ENCODE measurements around the gene PTP4A2.

PTP4A2 gene

GRCh38 chr1:31938184-31938975, at the start of gene PTP4A2:
PTP4A2 (minus strand) TSS chr1:31938368; CDS start chr1:31919065, 19,303 bp downstream.
- DNase-seq (ENCODE audit: low read depth in 2 of 2) = peak; percentile 34 to 67

DNA sequence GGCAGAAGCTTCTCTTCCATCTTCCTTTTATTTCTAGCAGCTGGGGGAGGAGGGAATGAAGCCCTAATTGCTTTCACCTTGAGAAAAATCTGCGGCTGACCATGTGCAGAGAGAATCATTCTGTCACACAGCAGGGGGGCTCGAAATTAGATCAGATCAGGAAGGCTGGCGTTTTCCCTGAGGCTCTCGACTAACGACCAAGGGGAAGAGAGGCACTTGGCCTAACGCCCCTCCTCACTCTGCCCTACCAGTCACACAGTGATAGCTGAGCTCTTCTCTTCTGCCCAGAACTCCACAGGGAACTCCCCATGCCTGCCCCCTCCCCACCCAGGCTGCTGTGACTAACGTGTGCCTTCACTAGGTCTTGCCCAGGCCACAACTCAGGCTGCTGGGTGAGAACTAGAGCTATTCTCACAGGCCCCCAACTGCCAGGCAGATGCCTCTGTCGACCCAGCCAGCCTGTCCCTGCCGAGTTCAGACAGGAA, 49.0 kb upstream of the PTP4A2 start:
- DNase-seq (ENCODE audit: low read depth in 2 of 2) = no peak

- no peak for DNase-seq (ENCODE audit: low read depth in 2 of 2)
Measured at GRCh38 chr1:31985430-31985829, 47.3 kb upstream of the PTP4A2 start.

- peak in 1 of 2 donors; percentile 14 for DNase-seq (ENCODE audit: low read depth in 2 of 2)
Measured at GRCh38 chr1:31984419-31985347, 46.5 kb upstream of the PTP4A2 start.

GRCh38 chr1:31981972-31982371, 43.8 kb upstream of the PTP4A2 start:
- no peak for DNase-seq (ENCODE audit: low read depth in 2 of 2)

DNA sequence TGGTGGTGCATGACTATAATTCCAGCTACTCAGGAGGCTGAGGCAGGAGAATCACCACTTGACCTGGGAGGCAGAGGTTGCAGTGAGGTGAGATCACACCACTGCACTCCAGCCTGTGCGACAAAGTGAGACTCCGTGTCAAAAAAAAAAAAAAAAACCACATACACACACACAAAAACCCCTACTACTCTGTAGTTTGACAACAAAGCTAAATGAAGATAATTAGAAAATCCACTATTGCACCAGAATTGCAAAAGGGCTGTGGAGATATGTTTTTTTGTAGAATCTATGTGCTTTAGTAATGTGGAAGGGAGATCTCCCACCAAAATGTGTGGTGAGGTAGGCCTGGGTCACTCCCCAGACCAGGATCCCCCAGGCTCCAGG, 43.3 kb upstream of the PTP4A2 start:
- no peak for DNase-seq (ENCODE audit: low read depth in 2 of 2)

DNA sequence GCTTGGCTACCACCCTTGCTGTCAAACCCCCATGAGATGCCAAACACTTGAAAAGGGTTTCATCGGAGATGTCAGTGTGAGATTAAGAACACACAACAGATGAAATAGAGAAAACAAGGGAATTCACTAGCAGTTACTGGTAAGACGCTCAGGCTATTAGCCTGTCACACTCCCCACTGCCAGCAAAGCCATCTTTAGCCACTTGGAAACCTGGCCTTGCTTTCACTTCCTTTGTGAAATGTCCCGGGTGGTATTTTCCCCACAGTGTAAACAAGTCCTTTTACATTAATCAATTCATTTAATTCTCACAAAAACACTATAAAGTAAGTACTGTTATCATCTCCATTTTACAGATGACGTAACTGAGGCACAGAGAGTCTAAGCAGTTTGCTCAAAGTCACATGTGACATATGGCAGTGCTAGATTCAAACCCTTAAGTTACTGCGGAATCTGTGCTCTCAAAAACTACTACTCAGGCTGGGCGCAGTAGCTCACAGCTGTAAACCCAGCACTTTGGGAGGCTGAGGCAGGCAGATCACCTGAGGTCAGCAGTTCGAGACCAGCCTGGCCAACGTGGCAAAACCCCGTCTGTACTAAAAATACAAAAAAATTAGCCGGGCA, 42.8 kb upstream of the PTP4A2 start:
- DNase-seq (ENCODE audit: low read depth in 2 of 2) = no peak

GRCh38 chr1:31978843-31979400, 40.8 kb upstream of the PTP4A2 start:
- no peak for DNase-seq (ENCODE audit: low read depth in 2 of 2)

GRCh38 chr1:31977385-31978131, 39.4 kb upstream of the PTP4A2 start:
- no peak for DNase-seq (ENCODE audit: low read depth in 2 of 2)

GRCh38 chr1:31976401-31976800, 38.2 kb upstream of the PTP4A2 start:
- no peak for DNase-seq (ENCODE audit: low read depth in 2 of 2)

DNA sequence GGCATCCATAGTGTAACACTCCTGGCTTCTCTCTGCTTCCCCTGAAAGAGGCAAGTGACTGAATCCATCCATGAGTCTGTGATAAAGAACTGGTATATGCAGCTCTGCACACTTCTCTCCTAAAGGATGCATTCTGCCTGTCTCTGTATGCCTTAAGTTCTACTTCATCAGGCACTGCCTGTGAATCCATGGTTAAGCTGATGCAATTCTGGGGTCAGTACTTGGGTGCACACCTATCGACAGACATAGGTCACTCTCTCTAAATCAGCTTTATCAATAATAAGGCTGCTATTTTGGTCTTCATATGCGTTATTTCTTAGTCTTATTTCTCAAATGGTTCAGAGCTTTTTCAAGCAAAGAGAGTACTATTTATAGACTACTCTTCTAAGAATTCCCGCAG, 32.7 kb upstream of the PTP4A2 start:
- DNase-seq (ENCODE audit: low read depth in 2 of 2) = no peak

- no peak for DNase-seq (ENCODE audit: low read depth in 2 of 2)
Measured at GRCh38 chr1:31961536-31961935, 23.4 kb upstream of the PTP4A2 start.

DNA sequence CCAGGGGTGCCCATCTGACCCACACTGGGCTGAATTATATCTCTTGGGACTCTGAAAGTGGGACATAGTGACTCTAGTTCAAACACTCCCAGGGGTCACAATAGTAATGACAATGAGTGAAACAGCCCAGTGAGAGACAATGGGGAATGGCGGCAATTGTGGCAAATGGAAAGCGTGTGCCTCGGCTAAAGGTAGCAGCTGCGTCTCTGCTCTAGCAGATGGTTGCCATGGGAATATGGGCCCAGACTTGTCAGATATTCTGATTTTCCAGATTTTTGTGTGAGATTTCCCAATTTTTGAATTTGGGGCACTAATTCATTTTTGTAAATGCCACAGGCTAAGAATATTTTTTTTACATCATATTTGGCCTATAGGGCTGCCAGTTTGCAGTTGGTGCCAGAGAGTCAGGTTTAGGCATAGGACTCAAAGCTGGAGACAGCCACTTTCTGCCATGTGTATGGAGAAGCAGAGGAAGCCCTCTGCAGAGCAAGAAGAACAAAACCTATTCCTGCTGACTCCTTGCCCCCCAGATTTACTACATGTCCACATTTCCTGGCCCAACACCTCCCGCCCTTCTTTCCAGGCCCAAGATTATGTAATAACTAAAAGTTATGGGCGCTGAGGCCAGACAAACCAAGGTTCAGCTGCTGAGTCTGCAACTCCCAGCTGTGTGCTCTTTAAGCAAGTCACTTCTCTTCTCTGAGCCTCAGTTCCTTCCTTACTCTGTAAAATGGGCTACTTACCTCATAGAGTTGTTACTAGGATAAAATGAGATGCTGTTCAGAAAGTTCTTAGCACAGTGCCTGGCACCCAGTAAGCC, 21.6 kb upstream of the PTP4A2 start:
- DNase-seq (ENCODE audit: low read depth in 2 of 2) = no peak

DNA sequence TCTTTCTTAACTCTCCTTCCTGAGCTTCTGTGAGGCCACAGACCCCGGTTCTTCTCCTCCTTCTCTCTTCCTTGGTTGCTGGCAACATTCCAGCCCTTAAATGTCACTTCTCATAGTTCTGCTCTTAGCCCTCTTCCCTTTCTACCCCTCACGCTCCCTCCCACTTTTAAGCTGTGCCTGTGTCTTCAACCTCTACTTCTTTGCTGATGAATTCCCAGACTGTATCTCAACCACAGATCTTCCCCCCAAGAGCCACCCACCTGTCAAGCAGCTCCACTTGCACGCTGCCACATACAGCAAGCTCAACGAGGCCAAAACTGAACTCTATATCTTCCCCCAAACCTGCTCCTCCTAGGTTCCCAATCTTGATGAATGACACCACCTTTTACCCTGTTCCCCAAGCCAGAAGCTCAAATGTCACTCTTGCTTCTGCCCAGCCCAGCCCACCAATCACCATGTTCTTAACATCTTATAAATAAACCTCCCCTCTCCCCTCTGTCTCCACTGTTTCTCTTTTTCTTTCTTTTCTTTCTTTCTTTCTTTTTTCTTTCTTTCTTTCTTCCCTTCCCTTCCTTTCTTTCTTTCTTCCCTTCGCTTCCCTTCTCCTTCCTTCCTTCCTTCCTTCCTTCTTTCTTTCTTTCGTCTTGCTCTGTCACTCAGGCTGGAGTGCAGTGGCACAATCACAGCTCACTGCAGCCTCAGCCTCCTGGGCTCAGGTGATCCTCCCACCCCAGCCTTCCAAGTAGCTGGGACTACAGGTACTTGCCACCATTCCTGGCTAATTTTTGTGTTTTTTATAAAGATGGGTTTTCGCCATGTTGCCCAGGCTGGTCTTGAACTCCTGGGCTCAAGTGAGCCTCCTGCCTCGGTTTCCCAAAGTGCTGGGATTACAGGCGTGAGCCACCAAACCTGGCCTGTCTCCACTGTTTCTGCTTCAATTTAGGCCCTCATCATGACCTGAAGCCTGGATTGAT, 19.8 kb upstream of the PTP4A2 start:
- no peak for DNase-seq (ENCODE audit: low read depth in 2 of 2)

DNA sequence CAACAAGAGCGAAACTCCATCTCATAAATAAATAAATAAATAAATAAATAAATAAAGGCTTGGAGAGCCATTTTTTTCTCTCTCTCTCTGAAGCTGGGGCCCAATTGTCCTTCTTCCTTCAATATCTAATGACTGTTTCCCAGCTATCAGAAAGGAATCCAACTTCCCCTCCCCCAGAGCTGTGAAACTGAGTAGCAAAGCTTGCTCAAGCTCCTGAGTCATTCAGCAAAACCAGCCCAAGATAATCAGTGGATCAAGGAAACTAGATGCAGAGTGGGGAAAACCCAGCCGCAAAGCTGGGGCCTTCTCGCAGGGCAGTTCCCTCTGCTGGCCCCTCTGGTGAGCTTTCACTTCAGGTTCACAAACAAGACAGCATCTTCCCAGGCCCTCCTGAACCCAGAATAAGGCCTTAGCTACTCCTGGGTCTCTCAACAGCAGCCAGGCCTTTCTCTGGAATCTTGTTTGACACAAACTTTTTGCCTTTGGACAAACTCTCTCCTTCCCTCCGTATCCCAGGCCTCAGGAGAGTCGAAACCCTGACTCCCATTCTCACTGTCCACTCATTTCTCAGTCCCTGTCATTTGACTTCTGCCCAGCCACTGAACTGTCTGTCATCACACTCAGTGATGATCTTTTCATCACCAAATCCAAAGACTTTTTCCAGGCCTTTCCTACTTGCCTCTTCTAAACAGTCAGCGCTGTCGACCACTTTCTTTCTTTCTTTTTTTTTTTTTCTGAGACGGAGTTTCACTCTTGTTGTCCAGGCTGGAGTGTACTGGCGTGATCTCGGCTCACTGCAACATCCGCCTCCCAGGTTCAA, 18.0 kb upstream of the PTP4A2 start:
- peak; percentile 47 to 52 for DNase-seq (ENCODE audit: low read depth in 2 of 2)

- no peak for DNase-seq (ENCODE audit: low read depth in 2 of 2)
Measured at GRCh38 chr1:31954607-31955283, 16.6 kb upstream of the PTP4A2 start.

DNA sequence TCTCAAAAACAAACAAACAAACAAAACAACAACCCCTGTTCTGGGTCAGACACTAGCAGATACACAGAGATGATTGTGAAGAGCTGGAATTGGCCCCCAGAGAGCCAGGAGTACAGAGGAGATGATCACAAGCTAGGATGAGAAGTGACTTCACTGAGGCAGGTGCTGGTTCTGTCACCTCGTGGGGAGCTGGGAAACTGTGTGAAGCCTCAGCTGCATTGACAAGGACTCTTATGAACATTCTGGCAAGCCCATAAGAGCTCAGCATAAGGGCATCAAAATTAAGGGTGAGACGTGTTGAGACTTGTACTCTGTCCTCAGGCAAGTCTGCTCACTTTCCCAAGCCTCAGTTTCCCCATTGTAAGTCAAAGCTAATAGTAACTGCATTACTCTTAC, 14.7 kb upstream of the PTP4A2 start:
- no peak for DNase-seq (ENCODE audit: low read depth in 2 of 2)

- DNase-seq (ENCODE audit: low read depth in 2 of 2) = no peak
Measured at GRCh38 chr1:31951276-31951675, 13.1 kb upstream of the PTP4A2 start.
